OCI-LY3 (cell line): ENCODE data around the gene TMEM123.

Source experiments
- H2AFZ ChIP-seq: fragments of 200-600, 300-600 bp; shearing (Covaris generic); 2 replicates; pipeline ENCODE4 v1.6.0; 2014; ENCODE audit warnings: antibody characterized with exemption, low read depth, low read length
- H3K27ac ChIP-seq: fragments of 200-600, 300-600 bp; sonication (generic); 2 replicates; pipeline ENCODE4 v1.5.1; 2014; ENCODE audit warnings: mild to moderate bottlenecking, low read length, moderate library complexity, mixed read lengths
- H3K27me3 ChIP-seq: fragments of 200-600, 300-600 bp; sonication (generic); 2 replicates; pipeline ENCODE4 v1.6.1; 2014; ENCODE audit warnings: low read depth, low read length, mixed read lengths
- H3K36me3 ChIP-seq: fragments of 200-600, 300-600 bp; sonication (generic); replicated peaks from 2 replicates; pipeline ENCODE3; 2014; ENCODE audit warnings: low read depth, low read length, mixed read lengths
- H3K4me1 ChIP-seq: fragments of 300-600, 200-600 bp; sonication (generic); 2 replicates; pipeline ENCODE4 v1.6.1; 2014; ENCODE audit warnings: low read length, mixed read lengths
- H3K4me2 ChIP-seq: fragments of 200-600, 300-600 bp; sonication (generic); 2 replicates; pipeline ENCODE4 v1.6.1; 2014; ENCODE audit warnings: low read length, mixed read lengths
- H3K4me3 ChIP-seq: fragments of 300-600, 200-600 bp; sonication (generic); 2 replicates; pipeline ENCODE4 v1.5.1; 2014; ENCODE audit warnings: antibody characterized with exemption, mild to moderate bottlenecking, low read length, moderate library complexity
- H3K79me2 ChIP-seq: fragments of 300-600, 200-600 bp; shearing (Covaris generic); 2 replicates; pipeline ENCODE4 v1.6.1; 2014; ENCODE audit warnings: mild to moderate bottlenecking, low read length, mixed read lengths
- H3K9ac ChIP-seq: fragments of 300-600, 200-600 bp; shearing (Covaris generic); 2 replicates; pipeline ENCODE4 v1.6.0; 2014; ENCODE audit warnings: mild to moderate bottlenecking, low read length, moderate library complexity
- H3K9me3 ChIP-seq: fragments of 200-600, 300-600 bp; shearing (Covaris generic); 2 replicates; pipeline ENCODE4 v1.6.1; 2014; ENCODE audit warnings: low read length, mixed read lengths; ENCODE audit not compliant: insufficient read depth
- H4K20me1 ChIP-seq: fragments of 200-600, 300-600 bp; sonication (generic); 2 replicates; pipeline ENCODE4 v1.6.1; 2016; ENCODE audit warnings: low read length, mixed read lengths; ENCODE audit not compliant: insufficient read depth
- CTCF ChIP-seq: fragments of 200-600, 300-600 bp; sonication (generic); IDR thresholded peaks from 2 replicates; pipeline ENCODE4 v1.5.1; 2014; ENCODE audit warnings: antibody characterized with exemption, low read length, low read depth
- EZH2phosphoT487 ChIP-seq: fragments of 200-600 bp; shearing (Covaris generic); IDR thresholded peaks from 2 replicates; pipeline ENCODE4 v1.6.1; 2018; ENCODE audit warnings: antibody characterized with exemption, mixed run types, low read depth

Gene TMEM123

GRCh38 chr11:102346456-102346747 is 106.2 kb downstream of the TMEM123 start:
- Histone ChIP-seq H3K4me1 (peaks cover 19% of the 10 kb centered on the region), H3K9me3 (no peaks in the 10 kb centered on the region), H3K4me3 (peak overlapping the region; percentile 98), H3K9ac (peak overlapping the region; percentile 93), H3K4me2 (peak overlapping the region; percentile 95), H3K27ac (peak overlapping the region; percentile 84), H3K27me3 (no peaks in the 10 kb centered on the region), H3K79me2 (peaks cover 28% of the 10 kb centered on the region), H2AFZ (peak overlapping the region; percentile 75), H4K20me1 (no peaks in the 10 kb centered on the region), H3K36me3 (peaks cover 8% of the 10 kb centered on the region)
- TF ChIP-seq EZH2phosphoT487: no peak
- no peak for TF ChIP-seq CTCF
